HG02870 (cell line): ENCODE measurements around the gene MUC22.
"Not testable (repeated sequence)": the region's sequence is repeated elsewhere in the genome, so short reads cannot be mapped to it uniquely, and the experiment has no call there.

ENCODE experiments used
- ATAC-seq: cut with Tn5 transposase; IDR thresholded peaks from one replicate; pipeline ENCODE4 v1.9.1; 2021; ENCODE audit warnings: mild to moderate bottlenecking, moderate library complexity; ENCODE audit not compliant: unreplicated experiment

Gene MUC22

DNA sequence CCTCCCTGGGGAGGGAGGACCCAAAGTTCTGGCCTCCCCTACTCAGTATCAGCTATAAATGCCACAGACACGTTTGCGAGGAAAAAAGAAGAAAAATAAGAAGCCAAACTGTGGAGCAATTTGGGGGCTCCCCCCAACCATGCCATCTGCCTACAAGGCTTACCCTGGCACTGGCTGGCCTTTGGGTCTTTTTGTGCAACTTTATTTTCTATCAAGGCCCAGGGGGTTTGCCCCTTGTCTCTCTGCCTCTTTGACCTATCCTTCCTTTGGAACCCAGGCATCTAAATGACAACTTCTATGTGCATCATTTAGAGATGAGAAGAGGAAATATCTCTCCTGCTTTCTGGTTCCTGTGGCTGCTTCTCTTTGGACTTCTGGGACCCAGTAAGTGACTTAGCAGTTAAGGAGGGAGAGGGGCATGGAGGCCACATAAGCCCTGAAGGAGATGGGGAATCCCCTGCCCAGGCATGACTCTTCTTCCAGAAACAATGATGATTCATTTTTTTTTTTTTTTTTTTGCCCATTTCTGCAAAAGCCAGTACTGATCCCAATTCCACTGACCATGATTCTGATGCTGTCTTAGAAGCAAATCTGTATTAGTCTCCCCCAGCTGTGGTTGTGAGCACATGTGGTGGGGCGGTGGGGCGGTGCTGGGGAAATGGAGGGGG lies at the start of gene MUC22:
Gene MUC22, plus strand, starts transcription at position 82 of the 668 bp plus-strand sequence. Its CDS starts 233 bp downstream, at position 315.
- no peak for ATAC-seq

DNA sequence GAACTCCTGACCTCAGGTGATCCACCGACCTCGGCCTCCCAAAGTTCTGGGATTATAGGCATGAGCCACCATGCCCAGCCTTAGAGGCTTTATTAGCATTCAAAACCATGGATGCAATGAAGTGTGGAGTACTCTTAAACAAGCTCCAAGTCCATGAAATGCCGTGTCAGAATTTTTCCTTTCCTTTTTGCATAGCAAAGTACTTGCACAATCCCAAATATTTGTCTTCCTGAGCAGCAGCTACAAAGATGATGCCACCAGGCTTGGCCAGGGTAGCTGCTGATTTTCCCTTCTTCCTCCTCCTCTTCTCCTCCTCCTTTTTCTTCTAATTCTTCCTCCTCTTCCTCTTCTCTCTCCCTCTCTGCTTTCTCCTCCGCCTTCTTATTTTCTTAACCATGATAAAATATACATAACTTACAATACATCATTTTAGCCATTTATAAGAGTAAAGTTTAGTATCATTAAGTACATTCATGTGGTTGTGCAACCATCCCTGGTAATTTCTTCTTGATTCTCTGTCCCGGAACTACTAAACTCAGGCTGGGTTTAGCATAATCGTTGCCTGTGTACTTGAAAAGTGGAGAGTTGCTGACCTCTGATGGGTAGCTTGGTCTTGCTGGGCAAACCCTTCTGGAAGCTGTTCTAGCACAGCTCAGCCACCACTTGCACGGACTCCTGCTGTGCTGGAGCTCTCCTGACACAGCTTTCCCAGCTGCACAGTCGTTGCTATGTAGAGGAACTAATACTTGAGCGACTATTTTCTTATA lies 49.2 kb upstream of the MUC22 start:
- ATAC-seq, result no peak

DNA sequence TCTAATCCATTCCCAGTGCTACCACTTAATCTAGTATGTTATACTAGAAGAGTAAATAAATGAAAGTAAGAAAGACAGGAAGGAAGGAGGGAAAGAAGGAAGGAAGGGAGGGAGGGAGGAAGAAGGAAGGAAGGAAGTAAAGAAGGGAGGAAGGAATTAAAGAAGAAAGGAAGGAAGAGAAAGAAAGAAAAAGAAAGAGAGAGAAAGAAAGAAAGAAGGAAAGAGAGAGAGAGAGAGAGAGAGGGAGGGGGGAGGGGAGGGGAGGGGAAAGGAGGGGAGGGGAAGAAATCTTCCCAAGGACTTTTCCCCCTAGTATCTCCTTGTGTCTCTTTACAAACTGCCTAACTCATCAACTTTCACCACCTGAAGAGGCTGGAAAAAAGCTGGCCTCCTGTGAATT lies 47.6 kb upstream of the MUC22 start:
- no peak for ATAC-seq

DNA sequence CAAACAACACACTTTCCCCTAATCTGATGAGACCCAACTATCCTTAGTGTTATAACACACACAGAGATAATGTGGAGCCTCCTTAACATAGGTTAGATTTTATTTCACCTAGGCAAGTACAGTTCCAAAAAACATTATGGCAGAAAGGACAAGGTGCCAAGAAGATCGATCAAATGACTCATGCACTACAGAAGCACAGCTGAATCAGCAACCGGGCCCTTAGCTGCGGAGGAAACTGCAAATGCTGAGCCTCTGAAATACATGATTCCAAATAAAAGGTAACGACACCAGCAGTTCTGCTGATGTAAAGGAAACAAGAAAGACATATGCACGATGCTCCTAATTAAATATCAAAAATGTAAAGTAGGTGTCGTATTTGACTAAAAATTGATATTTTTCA lies 46.6 kb upstream of the MUC22 start:
- no peak for ATAC-seq

DNA sequence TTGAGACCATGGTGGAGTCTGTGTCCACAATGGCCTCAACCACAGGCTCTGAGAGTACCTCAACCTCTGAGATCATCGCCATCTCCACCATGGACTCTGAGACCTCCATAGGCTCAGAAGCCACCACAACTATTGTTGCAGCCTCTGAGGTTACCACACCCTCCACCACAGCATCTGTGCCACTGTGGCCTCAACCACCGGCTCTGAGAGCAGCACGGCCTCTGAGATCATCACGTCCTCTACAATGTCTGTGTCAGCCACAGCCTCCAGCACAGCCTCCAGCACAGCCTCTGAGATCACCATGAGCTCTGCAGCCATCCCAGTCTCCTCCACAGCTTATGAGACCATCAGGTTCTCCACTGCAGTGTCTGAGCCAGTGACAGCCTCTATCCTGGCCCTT lies 46.2 kb upstream of the MUC22 start:
- ATAC-seq, result no peak

DNA sequence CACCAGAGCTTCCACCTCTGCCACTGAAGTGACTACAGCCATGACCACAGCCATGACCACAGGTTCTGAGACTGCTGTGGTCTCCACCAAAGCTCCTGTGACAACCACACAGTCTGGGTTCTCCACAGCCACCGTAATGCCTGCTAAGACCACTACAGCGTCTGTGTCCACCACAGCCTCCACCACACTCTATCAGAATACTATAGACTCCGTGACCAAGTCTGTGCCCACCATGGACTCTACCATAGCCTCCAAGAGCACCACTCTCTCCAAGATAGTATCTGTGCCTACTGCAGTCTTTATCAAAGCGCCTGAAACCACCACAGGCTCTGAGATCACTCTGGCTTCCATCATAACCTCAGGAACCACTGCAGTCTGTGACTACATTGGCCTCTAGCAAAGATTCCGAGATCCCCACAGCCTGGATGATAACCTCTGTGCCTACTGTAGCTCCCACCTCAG lies 45.1 kb upstream of the MUC22 start:
- ATAC-seq, result no peak

DNA sequence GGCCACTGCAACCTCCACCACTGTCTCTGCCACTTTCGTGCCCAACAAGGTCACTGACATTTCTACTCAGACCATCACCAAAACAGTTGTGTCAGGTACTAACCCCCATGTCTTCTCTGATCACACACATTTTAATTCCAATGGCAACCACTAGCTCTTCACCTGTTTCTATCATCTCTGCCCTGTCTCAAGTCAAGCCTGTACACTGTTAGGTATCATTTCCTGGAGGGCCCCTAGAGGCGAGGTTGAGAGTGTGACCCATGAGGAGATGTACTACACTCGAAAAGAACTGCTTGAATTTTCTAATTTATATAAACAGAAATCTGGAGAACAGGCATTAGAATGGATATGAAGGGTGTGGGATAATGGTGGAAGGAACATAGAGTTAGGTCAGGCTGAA lies 44.1 kb upstream of the MUC22 start:
- no peak for ATAC-seq

DNA sequence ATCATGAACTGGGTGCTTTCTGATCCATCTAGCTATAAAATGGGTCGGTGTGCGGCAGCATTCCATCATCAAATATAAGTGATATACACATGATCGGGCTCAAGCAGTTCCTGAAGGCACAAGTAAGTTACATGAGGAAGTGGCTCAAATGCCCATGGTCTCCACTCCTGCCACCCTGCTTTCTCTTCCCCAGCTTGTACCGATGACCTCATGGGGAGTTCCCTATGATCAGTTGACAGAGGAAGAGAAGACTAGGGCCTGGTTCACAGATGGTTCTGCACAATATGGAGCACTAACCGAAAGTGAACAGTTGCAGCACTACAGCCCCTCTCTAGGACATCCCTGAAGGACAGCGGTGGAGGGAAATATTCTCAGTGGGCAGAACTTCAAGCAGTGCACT lies 41.1 kb upstream of the MUC22 start:
- not testable (repeated sequence) for ATAC-seq

DNA sequence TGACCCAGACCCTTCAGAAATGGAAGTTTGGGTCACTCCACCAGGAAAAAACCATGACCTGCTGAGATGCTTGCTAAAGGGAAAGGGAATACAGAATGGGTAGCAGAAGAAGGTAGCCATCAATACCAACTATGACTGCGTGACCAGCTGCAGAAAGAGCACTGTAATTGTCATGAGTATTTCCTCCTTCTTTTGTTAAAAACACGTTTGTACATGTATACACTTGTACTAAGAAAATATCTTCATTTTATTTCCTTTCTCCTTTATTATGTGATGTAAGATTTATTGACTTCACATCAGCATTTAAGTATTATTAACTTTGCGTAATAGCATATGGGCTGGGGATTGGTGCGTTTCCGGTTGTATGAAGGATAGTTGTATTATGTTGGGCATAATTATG lies 39.3 kb upstream of the MUC22 start:
- ATAC-seq, result no peak

DNA sequence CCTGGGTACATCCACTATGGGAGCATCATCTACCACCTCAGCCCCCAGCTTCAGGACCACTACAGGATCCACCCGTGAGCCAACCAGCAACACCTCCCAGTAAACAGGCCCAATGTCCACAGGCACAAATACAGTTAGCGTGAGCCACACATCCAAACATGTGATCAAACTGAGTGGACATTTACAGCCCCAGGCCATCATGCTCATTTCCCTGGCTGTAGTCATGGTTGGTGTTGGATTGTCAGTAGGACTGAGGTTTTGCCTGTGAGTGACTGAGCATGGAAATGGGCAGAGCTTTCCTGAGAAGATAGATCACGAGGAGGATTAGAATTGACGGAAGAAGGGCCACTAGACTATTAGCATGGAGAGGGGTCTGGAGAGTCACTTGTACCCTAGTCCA lies 37.5 kb upstream of the MUC22 start:
- no peak for ATAC-seq

DNA sequence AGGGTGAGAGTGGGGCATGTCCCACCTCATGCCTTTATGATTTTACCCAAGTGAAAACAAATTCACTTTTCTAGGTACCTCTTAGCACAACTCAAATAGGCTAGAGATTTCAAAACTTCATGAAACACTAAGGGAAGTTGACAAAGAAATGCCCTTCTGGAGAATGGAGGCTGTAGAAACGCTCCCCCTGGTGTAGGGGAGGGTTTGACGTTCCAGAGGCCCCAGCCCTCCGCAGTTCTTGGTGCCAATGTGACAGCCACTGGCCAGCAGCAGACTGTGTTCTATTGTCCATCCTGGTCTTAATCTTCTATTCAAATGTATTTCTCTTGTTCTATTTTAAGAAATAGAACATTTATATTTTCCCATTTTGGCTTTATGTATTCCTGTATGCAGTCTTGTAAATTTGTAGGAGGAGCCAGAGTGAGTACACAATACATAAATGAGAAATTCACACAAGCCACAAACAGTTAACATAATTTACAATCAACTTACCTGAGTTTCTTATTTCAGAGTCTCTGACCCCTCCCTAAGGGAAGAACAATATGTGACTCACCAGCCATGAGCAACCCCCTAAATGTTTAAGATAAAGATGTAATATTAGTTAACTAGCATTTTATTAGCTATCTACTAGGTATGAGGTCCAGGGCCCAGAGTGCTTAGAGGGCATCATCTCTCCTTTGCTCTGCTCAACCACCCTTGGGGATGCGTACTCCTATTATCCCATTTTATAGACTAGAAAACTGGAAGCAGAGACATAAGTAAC lies 35.6 kb upstream of the MUC22 start:
- ATAC-seq, result no peak

DNA sequence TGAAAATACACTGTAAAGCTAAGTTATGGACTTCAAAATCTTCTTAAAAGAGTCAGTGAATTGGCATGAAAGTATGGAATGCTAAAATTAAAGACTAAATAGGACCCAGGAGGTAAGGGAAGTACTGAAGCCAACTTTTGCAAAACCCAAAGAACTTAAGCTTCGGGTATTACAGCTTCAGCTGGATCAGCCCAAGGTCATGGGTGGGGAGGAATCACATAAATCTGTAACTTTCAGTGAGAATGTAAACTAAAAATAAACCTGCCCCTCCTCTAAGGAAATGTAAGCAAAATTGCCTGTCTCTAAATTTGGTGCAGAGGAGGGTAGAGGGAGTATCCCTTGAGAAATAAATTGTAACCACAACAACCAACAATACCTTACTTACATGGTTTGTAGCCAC lies 31.1 kb upstream of the MUC22 start:
- no peak for ATAC-seq

DNA sequence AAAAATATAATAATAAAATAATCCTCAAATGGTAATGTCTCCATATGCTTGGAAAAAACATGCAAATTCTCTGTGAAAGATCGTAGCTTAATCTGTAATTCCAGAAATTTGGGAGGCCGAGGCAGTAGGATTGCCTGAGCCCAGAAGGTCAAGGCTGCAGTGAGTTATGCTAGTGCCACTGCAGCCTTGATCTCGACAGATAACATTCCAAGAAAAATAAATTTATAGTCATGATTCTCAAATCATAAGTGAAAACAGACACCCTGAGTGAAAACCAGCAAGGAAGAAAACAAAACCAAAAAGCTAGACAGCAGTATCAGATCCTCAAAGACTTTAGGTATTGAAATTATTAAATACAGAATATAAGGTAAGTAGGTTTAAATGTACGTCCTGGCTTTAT lies 30.6 kb upstream of the MUC22 start:
- ATAC-seq, result no peak

DNA sequence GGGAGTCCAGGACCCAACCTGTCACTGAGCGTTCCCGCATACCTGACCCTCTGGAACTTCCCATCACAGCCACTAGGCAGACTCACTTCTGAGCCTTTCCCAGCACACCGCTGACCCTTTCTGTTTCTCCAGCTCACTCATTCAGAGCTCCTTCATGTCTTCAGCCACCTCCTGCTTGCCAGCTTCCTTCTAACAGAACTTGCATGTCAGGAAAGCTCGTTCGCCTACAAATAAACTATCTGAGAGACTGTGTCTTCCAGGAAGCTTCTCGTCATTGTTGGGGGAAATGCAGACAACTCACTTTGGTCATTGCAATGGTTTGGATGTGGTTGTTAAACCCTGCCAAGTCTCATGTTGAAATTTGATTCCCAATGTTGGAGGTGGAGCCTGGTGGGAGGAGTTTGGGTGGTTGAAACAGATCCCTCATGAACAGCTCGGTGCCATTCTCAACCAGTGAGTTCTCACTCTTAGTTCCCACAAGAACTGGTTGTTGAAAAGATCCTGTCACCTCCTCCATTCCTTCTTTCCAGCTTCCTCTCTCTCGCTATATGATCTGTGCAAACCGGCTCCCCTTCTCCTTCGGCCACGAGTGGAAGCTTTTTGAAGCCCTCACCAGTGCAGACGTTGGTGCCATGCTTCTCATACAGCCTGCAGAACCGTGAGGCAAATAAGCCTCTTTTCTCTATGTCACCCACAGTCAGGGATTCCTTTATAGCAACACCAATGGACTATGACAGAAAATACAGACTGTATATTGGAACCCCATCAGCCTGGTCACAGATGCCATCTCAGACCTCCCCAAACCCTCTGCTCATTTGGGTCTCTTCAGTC lies 28.1 kb upstream of the MUC22 start:
- no peak for ATAC-seq

DNA sequence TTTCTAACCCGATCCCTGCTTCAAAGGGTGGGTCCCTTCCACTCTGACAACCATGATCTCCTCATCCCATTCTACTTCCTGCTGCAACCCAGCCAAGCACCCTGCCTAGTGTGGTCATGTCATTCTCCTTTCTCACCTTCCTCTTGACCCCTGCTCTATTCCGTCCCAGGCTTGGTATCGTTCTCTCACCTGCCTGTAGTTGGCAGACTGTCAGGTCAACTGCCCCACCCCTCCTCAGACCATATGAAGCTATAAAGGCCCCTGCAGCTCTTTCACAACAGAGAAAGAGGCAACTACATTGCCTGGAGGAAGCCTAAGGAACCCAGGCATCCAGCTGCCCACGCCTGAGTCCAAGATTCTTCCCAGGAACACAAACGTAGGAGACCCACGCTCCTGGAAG lies 26.8 kb upstream of the MUC22 start, which contains the start of gene MUC21:
Gene MUC21, plus strand, starts transcription at position 280 of the 400 bp plus-strand sequence. CDS start 241 bp downstream, outside the sequence.
- ATAC-seq, result no peak

DNA sequence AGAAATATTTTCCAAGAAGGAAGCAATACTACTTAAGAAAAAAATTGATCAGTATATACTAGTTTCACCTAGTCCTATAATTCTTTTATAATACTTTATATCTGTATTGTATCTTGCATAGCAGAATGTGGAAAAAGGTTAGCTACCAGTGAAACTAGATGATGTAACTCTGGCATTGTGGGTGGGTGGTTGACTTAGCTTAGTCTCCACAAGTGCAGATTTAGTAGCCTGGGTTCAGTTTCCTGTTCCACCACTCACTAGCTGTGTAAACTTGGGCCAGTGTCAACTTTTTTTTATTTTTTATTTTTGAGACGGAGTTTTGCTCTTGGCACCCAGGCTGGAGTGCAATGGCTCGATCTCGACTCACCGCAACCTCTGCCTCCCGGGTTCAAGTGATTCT lies 24.8 kb upstream of the MUC22 start:
- ATAC-seq, result no peak

DNA sequence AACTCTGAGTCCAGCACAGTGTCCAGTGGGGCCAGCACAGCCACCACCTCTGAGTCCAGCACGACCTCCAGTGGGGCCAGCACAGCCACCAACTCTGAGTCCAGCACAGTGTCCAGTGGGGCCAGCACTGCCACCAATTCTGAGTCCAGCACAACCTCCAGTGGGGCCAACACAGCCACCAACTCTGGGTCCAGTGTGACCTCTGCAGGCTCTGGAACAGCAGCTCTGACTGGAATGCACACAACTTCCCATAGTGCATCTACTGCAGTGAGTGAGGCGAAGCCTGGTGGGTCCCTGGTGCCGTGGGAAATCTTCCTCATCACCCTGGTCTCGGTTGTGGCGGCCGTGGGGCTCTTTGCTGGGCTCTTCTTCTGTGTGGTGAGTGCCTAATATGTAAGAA lies 23.0 kb upstream of the MUC22 start:
- no peak for ATAC-seq

DNA sequence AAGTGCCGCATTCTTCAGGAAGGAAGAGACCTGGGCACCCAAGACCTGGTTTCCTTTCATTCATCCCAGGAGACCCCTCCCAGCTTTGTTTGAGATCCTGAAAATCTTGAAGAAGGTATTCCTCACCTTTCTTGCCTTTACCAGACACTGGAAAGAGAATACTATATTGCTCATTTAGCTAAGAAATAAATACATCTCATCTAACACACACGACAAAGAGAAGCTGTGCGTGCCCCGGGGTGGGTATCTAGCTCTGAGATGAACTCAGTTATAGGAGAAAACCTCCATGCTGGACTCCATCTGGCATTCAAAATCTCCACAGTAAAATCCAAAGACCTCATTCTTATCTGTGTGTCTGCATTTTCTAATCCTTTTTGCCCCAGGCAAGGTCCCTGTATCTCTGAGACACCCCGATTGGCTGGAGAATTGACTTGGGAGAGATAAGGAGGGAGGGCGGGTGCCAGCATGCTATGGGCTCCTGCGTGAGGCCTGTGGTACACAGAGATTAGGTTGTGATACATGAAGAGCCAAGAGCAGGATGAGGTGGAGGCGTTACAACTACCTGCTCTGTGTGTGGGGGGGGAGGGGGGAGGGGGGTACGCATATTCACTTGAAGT lies 22.0 kb upstream of the MUC22 start:
- ATAC-seq, result no peak

DNA sequence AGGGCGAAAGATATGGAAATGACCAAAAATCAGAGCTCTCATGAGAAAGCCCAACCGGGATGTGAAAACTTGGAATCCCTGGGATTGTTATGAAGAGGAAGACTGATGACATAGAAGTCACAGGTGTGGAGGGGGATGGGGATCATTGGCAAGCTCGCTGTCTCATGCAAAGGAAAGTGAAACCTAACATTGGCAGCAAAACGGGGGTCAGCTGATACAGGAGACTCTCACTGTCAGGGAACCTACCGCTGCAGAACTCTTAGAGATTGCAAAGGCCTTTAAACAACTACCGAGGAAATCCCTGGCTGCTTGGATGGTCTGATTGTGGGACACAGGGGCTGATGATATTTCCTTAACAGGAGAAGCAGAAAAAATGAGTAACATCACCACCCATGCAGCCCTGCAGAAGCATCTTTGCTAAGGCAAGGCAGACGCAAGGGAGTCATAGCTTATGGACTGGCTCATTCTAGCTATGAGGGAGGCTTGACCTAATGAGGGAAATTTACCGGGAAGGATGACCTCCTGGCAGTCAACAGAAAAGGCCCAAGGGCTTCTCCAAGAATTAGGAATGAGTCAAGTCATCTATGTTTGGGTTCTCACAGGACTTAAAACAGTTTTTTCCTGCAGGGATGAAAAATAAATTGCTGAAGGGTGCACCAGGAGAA lies 19.7 kb upstream of the MUC22 start:
- ATAC-seq, result no peak

DNA sequence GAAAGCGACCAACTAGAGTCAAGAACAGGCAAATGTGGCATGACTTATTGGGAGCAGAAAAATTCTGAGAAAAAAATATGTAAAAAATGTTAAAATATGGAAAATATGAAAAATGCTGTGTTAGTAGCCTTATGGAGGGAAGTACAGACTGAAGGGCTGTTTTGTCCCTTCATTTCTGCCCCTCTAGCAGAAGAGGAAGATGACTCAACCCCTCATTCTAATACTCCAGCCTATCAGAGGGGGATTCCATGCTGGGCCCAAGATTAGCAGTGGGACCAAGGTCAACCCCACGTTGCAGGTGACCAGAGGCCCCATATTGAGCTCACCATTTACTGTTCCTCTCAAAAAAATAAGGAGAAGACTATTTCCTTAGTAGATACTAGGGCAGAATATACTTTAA lies 18.4 kb upstream of the MUC22 start:
- no peak for ATAC-seq
